NCI-H187 treated with DMSO at 0.1 percent for 48 hours (cell line): Measurements from ENCODE around the gene KCNJ15.

ENCODE experiments used
- DNase-seq: peaks from one replicate; lab custom pipeline; 2025; lab: John Stamatoyannopoulos, UW

Gene KCNJ15

GRCh38 chr21:38325731-38326420, 69.1 kb downstream of the KCNJ15 start:
- DNase-seq: no peak

- no peak for DNase-seq
Observed at GRCh38 chr21:38326429-38326828, 69.6 kb downstream of the KCNJ15 start.

- DNase-seq: no peak
Observed at GRCh38 chr21:38326899-38327298, 70.1 kb downstream of the KCNJ15 start.

- DNase-seq: no peak
Observed at GRCh38 chr21:38327984-38328383, 71.2 kb downstream of the KCNJ15 start.

GRCh38 chr21:38329162-38329561, 72.4 kb downstream of the KCNJ15 start:
- DNase-seq: no peak

GRCh38 chr21:38330666-38331065, 73.9 kb downstream of the KCNJ15 start:
- no peak for DNase-seq

GRCh38 chr21:38333301-38334272, 76.8 kb downstream of the KCNJ15 start:
- DNase-seq: no peak

GRCh38 chr21:38334866-38335265, 78.1 kb downstream of the KCNJ15 start:
- no peak for DNase-seq

- DNase-seq: no peak
Observed at GRCh38 chr21:38337793-38338192, 81.0 kb downstream of the KCNJ15 start.

GRCh38 chr21:38340131-38340530, 83.3 kb downstream of the KCNJ15 start:
- DNase-seq: no peak

- DNase-seq: no peak
Observed at GRCh38 chr21:38341546-38342012, 84.8 kb downstream of the KCNJ15 start.

- DNase-seq: no peak
Observed at GRCh38 chr21:38342739-38343138, 85.9 kb downstream of the KCNJ15 start.

- no peak for DNase-seq
Observed at GRCh38 chr21:38343691-38344090, 86.9 kb downstream of the KCNJ15 start.

GRCh38 chr21:38346286-38346685, 89.5 kb downstream of the KCNJ15 start:
- no peak for DNase-seq

- no peak for DNase-seq
Observed at GRCh38 chr21:38349111-38349746, 92.4 kb downstream of the KCNJ15 start.

- DNase-seq: no peak
Observed at GRCh38 chr21:38349977-38350376, 93.2 kb downstream of the KCNJ15 start.

GRCh38 chr21:38350684-38351083, 93.9 kb downstream of the KCNJ15 start:
- DNase-seq: no peak

GRCh38 chr21:38351176-38351959, 94.6 kb downstream of the KCNJ15 start:
- DNase-seq: no peak

GRCh38 chr21:38351961-38352521, 95.2 kb downstream of the KCNJ15 start:
- DNase-seq: no peak

GRCh38 chr21:38352536-38353219, 95.9 kb downstream of the KCNJ15 start:
- no peak for DNase-seq

GRCh38 chr21:38354231-38354630, 97.4 kb downstream of the KCNJ15 start:
- DNase-seq: no peak
